NCI-H2196 treated with DMSO at 0.1 percent for 48 hours (cell line): ENCODE measurements around the gene RASD2.

Source experiments
- DNase-seq: peaks from one replicate; lab custom pipeline; 2025; ENCODE audit not compliant: unreplicated experiment; lab: John Stamatoyannopoulos, UW

Gene RASD2

DNA sequence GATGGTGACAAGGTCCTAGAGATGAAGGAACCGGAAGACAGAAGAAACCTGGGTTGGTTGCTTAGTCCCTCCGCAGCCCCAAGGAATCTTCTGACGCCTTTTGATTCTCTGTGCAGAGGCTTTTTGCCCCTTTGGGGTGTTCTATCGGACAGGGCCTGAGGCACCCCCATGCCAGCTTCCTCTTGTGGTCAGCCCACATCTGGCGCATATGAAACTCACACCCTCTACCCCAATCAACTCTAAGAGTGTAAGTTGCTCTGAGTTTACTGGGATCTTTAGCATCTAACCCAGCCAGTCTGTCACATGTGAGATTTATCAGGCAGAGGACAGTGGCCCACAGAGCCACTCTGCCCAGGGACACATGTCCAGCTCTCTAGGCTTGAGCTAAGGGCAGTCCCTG lies 17.4 kb downstream of the RASD2 start:
- DNase-seq: no peak

DNA sequence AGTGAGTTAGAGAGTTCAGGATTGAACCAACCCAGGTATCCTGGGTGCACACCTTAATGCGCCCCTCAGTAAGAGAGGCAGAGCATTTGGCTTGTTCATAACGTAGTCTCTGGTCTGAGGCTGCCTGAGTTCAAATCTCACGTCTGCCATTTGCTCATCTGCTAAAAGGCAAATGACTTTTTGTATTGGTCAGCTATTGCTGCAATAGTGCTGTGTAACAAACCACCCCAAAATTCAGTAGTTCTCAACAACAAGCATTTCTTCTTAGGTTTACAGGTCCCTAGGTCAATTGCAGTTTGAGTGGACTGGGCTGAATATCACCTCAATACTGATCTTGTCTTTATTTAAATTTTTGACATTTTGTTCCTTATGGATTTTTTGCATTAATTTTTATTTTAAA lies 18.1 kb downstream of the RASD2 start:
- no peak for DNase-seq

DNA sequence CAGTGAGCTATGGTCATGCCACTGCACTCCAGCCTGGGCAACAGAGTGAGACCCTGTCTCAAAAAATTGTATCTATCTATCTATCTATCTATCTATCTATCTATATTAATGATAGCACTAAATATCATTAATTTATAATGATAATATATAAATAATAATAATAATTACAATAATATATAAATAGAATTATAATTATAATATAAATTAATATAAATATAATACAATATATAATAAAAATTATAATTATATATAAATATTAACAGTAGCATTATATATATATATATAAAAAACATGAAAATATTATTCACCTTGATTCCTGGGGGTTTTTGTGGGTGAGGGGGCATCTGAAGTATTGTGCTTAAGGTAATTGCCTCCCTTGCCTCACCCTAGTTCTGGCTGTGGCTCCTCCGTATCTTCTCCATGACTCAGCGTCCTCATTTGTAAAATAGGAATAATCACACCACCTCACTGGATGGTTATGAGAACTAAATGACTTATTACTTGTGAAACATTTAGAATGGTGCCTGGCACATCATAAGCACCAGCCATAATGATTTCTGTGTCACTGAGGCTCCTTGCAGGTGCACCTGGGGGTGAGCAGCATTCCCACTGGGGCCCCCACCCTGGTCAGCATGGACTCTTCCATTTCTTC lies 18.8 kb downstream of the RASD2 start:
- DNase-seq: no peak

DNA sequence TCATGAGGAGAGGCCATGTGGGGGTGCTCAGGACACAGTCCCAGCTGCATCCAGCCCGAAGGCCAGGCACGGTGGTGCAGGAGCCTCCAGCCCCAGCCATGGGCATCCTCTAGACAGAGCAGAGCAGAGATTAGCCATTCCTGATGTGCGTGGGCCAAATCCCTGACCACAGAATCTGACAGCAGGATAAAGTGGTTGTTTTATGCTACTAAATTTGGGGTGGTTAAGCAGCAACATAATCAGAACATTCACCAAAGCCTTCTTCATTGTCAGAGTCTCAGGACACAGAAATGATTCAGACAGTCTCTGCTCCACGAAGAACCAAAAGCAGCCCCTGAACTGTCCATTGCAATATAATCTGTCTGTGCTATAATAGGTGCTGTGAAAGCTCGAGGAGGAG lies 19.7 kb downstream of the RASD2 start:
- no peak for DNase-seq

DNA sequence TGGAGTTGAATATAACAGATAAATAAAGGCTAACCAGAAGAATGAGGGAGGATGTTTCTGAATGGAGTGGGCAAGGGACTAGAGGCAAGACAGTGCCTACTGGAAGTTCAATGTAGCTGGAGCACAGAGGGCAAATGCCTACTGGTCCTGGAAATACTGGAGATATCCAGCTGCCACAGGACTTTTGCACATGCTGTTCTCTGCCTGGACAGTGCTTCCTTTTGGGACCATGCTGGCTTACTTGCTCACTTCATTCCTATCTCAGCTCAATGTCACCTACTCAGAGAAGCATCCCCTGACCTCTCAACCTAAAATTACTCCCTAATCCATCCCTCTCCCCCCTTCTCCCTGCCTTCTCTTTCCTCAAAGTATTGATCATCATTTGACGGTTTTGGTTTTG lies 20.2 kb downstream of the RASD2 start:
- no peak for DNase-seq

DNA sequence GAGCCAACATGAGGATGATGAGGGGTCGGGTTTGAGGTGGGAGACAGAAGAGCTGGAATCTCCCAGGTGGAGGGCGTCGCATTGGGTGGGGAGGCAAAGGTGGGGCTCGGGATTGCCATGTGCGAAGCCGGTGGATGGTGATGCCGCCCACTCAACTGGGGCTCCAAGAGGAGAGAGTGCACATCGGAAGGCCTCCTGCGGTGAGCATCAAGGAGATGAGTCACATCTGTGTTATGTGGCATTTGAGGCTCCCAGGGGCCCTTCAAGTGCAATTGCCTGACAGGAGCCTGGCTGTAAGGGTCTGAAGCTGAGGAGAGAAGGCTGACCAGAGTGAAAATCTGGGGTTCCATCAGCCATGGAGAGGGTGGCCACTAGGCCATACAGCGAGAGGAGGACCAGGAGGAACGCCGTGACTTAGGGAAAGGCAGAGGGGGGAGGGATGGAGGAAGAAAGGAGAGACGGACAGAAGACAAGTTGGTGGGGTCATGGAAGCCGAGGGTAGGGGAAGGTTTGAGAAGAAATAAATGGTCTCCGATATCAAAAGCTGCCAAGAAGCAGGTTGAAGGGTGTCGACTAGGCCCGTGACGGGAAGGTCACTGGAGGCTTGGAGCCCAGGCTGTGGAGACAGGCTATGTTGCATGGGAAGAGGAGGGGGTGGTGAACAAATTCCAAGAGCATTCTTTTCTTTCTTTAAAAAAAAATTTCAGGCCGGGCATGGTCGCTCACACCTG lies 21.3 kb downstream of the RASD2 start:
- DNase-seq: no peak

DNA sequence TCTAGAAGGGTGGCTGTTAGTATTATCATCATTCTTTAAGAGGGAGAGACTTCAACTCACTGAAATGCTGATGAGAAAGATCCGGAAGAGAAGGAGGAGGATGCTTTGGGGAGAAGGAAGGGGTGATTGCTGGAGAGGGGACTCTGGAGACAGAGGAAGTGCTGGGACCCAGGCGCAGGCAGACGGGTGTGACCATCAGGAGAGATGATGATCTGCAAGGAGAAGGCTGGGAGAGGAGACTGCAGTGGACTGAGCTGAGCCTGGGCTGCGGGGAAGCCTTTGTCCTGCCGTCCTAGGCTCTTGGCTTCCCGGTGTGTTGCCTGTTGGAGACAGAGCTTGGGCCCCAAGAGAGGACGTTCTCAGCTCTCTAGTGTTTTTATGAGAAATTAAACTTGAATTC lies 22.6 kb downstream of the RASD2 start:
- no peak for DNase-seq

DNA sequence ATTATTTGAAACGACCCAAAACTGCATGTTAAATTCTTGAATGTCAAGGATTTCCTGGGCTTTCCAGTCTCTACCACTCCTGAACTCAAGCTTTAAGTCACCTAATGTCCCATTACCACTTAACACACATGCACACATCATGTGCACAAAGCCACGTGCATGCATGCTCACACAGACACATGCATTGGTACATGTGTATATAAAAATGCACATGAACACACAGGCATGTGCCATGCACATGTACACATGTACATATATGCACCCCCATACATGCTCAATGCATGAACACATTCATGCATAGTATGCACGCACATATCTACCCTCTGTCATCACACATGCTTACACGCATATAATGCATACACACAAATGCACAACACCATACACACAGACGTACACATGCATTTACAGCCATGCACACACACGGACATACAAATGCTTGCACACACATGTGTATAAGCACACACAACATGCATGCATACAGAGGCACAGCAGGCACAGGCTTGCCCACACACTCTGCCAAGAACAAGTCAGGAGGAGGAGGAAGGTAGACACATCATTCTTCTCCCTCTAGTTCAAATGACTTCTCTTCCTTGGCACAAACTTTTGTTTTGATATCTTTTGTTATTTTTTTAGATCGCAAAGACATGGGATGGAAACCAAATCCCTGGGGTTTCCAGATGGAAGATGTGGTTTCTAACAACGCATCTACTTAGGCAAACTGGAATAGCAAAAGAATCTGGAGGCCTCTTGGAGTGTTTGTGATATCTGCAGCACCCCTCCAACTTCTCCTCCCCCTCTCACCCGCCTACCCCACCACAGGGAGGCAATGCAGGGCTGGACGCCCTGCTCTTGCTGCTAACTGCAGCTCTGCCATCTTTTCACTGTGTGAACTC lies 24.6 kb downstream of the RASD2 start:
- no peak for DNase-seq

DNA sequence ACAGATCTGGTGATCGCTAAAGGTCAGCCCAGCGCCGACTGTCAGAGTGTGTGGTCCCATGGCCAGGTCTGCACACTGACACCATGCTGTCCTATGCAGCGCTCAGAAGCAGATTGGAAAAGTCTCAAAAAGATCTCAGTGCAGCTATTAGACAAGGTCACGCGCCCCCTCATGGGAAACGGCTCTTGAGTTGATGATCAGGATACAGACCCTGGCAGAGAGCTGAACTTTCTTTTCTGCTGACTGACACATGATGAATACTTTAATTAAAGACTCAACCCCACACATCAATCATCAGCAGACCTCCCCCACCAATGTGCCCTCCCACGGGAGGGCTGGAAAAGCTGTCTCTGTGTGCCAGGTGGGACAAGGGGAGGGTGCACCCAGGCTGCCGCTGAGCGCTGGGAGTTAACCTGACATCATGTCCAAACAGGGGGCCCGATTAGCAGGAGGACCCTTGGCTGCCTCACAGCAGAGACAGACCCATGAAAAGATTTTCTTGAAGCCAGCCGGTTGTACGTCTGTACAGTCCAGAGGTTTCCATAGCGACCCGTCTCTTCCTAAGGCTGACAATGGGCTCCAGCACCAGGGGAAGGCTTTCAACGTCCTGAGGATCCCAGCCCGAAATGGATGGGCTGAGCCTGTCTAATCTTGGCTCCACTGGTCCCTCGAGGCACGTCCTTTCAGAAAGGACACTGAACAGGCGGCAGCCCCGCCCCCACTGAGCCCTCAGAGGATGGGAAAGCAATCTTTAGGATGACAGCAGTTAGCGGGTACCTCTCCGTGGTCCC lies 26.9 kb downstream of the RASD2 start:
- DNase-seq: no peak

DNA sequence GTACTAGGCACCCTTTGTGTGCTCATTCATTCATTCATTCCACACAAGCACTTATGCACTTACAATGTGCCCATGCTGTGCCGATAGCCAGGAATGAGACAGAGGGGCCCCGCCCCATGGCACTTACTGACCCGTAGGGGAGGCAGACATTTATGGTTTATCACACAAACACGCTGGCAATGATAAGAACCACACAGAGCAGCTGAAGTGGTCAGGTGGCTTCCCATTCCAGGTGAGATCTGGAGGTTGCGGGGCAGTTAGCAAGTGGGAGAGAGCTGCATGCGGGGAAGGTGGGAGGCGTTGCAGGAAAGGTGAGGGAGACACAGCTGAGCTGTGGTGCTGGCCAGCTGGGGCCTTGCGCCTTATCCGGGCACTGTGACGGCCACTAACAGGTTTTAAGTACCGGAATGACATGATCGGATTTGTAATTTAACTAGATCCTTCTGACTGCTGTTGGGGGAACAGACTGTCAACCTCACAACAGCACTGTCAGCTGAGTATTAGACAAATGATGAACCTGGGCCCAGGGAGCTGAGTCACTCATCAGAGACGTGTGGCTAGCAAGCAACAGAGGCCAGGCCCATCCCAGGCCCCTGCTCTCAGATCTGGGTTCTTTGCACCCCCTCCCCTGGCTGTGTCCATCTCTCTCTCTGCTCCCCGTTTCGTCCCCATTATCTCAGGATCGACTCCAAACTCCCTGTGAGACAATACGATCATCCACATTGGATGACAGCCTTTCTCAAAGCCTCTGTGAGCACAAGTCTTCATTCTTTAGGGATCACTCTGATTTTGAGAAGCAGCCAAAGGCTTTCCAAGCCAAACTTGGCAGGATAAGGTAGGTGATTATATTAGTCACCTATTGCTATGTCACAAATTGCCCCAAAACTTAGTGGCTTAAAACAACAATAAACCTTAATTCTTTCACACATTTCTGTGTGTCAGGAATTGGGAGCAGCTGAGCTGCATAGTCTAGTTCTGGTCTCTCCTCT lies 28.4 kb downstream of the RASD2 start:
- no peak for DNase-seq

DNA sequence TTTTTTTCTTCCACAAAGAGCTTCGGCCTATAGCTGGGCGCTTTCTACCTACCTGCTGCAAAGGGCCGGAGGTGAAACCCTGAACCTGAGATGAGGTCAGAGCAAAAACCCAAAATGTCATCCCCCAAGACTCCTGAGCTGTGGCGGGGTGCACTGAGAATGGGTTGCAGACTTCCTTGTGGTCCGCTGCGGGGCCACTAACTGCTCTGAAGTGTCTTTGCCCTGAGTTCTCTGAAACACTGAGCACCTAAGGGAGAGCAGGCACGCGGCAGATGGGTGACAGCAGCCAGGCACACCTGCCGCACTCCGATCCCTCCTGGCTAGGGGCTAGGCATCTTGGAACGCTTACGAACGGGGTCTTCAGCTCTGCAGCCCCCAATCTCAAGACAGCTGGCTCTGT lies 29.3 kb downstream of the RASD2 start:
- no peak for DNase-seq

DNA sequence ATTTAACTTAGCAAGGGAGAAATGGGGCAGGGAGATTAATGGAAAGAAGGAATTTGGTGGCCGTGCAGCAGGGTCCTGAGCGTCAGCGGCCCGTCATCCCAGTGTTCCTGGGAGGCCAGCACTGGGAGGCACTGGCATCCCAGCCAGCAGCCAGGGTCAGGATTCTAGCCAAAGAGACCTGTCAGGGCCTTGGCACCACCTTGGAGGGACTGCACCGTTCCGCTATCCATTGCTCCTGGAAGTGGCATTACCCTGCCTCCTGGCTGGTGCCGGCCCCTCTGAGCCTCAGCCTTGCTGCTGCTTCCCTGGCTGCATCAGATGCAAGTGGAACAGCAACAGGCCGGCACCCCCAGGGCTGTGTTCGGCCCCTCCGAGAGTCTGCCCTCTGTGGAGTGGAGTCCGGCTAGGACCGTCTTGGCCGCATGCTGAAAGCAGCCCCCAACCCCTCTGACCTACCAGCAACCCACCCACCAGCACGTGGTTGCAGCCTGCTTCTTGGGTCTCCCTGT lies 30.1 kb downstream of the RASD2 start:
- DNase-seq: no peak

DNA sequence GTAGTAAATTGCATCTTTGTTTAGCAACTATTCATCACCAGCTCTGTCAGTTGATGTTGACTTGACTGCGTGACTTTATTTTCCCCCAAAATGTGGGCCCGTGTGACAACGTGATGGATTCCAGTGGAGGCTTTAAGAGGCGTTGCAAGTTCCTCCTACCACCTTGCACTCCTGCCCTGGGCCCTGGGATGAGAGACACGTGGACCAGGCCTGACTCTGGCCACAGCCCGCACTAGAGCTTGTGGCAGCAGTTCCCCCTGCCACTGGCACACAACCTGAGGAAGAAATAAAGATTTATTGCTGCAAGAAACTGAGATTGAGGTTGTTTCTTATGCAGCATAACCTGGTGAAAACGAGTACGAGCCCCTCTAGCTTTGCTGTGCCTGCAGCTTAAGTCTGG lies 31.9 kb downstream of the RASD2 start:
- no peak for DNase-seq

DNA sequence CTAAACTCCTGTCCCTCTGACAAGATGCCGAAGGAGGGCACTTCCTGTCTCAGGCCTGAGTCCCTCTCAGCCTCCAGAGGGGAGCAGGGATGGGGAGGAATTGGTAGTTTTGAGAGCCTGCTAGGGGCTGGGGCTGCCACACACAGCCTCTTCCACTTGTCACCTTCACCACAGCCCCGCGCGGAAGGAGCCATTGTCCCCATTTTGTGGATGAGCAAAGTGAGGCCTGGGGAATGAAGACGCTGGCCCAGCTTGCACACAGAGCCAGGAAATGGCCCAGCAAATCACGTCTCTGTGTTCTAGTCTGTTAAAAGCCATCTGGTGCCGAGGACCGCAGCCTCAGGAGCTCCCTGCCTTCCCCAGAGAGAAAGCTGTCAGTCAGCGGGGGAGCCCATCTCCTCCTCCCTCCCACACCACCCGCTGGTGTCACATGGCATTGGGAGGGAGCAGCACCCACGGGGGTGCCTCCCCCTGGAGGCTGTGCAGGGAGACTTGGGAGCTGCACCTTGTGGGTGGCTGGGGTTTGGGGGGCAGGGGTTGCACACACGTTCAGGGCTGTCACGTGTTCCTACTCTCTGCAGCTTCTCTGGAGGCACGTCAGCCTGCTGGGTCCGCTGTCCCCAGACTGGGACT lies 34.6 kb downstream of the RASD2 start:
- DNase-seq: no peak

DNA sequence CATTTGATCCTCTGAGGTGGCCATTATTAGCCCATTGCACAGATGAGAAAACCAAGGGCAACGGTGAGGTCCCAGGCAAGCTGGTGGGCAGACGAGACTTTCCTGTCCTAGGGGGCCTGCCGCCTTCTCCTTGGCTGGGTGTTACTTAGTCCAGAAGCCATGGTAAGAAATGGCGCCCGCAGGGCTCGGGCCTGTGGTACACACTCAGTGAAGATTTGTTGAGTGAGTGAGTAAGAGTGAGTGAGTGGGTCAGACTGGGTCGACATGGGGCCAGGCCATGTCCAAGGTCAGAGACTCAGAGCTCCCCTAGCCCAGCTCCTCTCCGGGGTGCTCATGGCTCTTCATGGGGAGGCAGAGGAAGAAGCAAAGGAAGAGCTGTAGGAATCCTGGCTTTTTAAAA lies 36.0 kb downstream of the RASD2 start:
- no peak for DNase-seq

DNA sequence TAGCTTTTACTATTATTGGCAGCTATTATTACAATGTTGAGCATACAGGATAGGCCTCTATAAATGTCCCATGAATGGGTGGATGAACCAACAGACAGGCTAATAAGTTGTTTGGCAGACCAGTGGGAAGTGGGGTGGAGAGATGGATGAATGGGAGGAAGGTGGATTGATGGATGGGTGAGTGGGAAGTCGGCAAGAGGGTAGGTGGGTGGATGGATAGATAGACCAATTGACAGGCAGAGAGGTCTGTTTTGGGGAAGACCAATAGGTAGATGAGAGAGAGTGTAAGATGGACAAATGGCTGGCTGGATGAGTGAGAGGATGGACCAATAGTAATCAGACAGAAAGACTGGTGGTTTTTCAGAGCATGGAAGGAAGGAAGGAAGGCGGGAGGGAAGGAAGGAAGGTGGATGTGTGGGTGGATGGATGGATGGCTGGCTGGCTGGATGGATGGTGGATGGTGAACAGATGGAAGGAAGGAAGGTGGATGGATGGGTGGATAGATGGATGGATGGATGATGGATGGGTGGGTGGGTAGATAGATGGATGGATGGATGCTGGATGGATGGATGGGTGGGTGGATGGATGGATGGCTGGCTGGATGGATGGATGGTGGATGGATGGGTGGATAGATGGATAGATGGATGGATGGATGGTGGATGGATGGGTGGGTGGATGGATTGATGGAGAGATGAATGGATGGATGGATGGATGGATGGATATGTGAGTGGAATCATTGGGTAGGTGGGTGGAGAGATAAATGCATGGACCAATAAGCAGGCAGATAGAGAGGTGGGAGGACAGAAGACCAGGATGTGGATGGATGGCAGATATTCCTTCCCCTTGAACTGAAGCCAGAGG lies 37.4 kb downstream of the RASD2 start:
- DNase-seq: no peak

DNA sequence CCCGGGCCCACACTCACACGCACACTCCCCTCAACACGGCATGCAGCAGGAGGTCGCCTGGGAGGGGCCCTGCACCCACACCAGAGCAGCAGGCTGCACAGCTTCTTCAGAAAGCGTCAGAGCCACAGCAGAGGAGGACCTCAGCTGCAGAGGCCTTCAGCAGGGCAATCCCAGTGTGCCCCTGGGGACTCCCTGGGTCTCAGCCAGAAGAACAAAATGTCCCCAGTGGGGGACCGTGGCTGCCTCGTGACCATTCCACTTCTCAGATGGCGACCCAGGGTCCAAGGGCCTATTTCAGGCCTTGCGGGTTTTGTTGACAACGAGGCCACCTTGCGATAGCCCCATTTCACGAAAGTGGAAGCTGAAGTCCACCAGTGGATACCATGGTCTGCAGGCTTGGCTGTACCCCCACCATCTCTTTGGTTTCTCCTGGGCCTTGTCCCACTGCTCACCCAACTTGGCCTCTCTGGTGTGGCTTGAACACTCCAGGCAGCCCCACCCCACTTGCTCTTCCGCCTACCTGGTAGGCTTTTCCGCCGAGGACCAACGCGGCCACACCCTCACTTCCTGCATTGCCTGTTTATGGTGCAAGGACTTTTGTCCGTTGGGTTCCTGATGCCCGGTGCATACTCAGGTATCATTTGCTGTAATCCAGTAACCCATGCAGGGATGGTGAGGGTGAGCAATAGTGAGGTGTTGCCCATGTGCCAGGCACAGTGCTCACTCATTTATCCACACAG lies 38.4 kb downstream of the RASD2 start:
- DNase-seq: no peak
